KMS-11 (cell line): Measurements from ENCODE around the gene MACROD2.

Experiments used
- H2AFZ ChIP-seq: fragments of 200-600 bp; sonication (generic); 2 replicates; pipeline ENCODE4 v1.6.1; 2016; ENCODE audit warnings: antibody characterized with exemption, mixed run types, low read depth
- H3K27ac ChIP-seq: fragments of 200-600 bp; sonication (generic); 2 replicates; pipeline ENCODE4 v1.6.1; 2016; ENCODE audit warnings: mild to moderate bottlenecking, mixed run types
- H3K27me3 ChIP-seq: fragments of 200-600 bp; sonication (generic); 2 replicates; pipeline ENCODE4 v1.6.1; 2017; ENCODE audit warnings: mild to moderate bottlenecking, low read depth, mixed run types, moderate library complexity; ENCODE audit not compliant: insufficient read depth
- H3K36me3 ChIP-seq: fragments of 200-600 bp; sonication (generic); 2 replicates; pipeline ENCODE4 v1.6.1; 2017; ENCODE audit warnings: mild to moderate bottlenecking, mixed run types; ENCODE audit not compliant: insufficient read depth
- H3K4me1 ChIP-seq: fragments of 200-600 bp; sonication (generic); 2 replicates; pipeline ENCODE4 v1.6.1; 2016; ENCODE audit warnings: mild to moderate bottlenecking, low read depth, mixed run types; ENCODE audit not compliant: poor library complexity, severe bottlenecking
- H3K4me2 ChIP-seq: fragments of 200-600 bp; sonication (generic); 2 replicates; pipeline ENCODE4 v1.7.0; 2016; ENCODE audit warnings: mild to moderate bottlenecking, mixed run types
- H3K4me3 ChIP-seq: fragments of 200-600 bp; sonication (generic); IDR thresholded peaks from 2 replicates; pipeline ENCODE4 v1.6.1; 2017; ENCODE audit warnings: low read depth, low read length, mixed read lengths; ENCODE audit not compliant: insufficient read depth
- H3K79me2 ChIP-seq: fragments of 200-600 bp; sonication (generic); 2 replicates; pipeline ENCODE4 v1.6.1; 2016; ENCODE audit warnings: low read depth, mixed run types; ENCODE audit not compliant: insufficient read depth
- H3K9ac ChIP-seq: fragments of 200-600 bp; sonication (generic); 2 replicates; pipeline ENCODE4 v1.6.1; 2016; ENCODE audit warnings: mild to moderate bottlenecking, mixed run types
- H4K20me1 ChIP-seq: fragments of 200-600 bp; sonication (generic); 2 replicates; pipeline ENCODE4 v1.6.1; 2016; ENCODE audit warnings: mild to moderate bottlenecking, mixed run types; ENCODE audit not compliant: insufficient read depth
- CTCF ChIP-seq: fragments of 200-600 bp; sonication (generic); conservative IDR thresholded peaks from 2 replicates; pipeline ENCODE4 v1.6.1; 2017; ENCODE audit warnings: low read depth, mild to moderate bottlenecking, antibody characterized with exemption, low read length, moderate library complexity, mixed read lengths

The MACROD2 gene

GRCh38 chr20:15253431-15253830 lies 1258.1 kb downstream of the MACROD2 start:
- Histone ChIP-seq H3K4me2 (no peak overlapping the region), H3K36me3 (no peaks in the 10 kb centered on the region), H3K9ac (no peak overlapping the region), H3K79me2 (no peaks in the 10 kb centered on the region), H3K4me3 (no peak overlapping the region), H4K20me1 (no peaks in the 10 kb centered on the region), H3K27me3 (no peaks in the 10 kb centered on the region), H3K4me1 (no peaks in the 10 kb centered on the region), H3K27ac (no peak overlapping the region), H2AFZ (no peak overlapping the region)
- TF ChIP-seq CTCF = no peak

DNA sequence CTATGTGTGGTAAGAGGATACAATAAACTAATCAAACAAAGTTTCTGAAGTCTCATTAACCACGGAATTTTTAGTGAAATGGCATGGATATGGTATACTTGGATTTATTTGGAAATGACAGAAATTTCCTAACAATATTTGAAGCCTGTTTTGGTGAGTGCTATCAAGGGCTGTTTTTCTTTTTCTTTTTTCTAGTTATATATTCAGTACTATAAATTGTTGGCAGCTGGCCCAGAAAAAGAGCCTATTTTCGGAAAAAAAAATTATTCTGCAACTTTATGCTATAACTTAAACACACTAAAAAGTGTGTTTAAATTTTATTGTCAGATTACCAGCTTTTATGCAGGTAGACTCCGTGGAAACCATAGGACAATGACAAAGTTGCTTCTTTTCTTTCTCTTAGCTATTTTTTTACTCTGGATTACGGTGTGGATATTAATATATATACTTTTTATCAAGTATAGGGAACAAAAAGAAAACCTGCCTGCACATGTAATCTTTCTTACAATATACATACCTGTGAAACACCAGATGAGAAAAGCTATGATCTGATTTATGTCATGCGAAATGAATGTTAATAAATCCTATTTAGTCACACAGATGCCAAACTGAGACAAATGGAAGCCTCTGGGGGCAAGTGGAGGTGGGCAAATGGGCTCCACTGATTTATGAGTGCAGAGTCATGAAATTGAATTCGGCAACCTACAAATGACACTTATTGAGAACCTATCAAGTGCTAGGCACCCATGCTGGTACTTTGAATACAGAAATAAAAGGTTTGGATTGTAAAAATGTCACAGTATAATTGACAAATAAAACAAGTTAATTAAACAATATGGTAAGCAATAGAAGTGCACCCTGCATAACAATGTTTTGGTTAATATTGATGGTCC lies 1261.6 kb downstream of the MACROD2 start:
- no peaks in the 10 kb centered on the region for H3K27me3 ChIP-seq
- H2AFZ ChIP-seq = no peak overlapping the region

GRCh38 chr20:15257569-15257870 lies 1262.2 kb downstream of the MACROD2 start:
- no peak for TF ChIP-seq CTCF
- Histone ChIP-seq H3K4me3 (no peak overlapping the region), H3K4me2 (no peak overlapping the region), H3K36me3 (no peaks in the 10 kb centered on the region), H3K4me1 (no peaks in the 10 kb centered on the region), H3K79me2 (no peaks in the 10 kb centered on the region), H4K20me1 (no peaks in the 10 kb centered on the region), H3K27ac (no peak overlapping the region), H3K9ac (no peak overlapping the region), H3K27me3 (no peaks in the 10 kb centered on the region), H2AFZ (no peak overlapping the region)

More for the DNA sequence above, 1261.6 kb downstream of the MACROD2 start:
- H3K4me2 ChIP-seq = no peak overlapping the region
- no peaks in the 10 kb centered on the region for H4K20me1 ChIP-seq
- no peak overlapping the region for H3K4me3 ChIP-seq
- no peak overlapping the region for H3K9ac ChIP-seq
- no peaks in the 10 kb centered on the region for H3K4me1 ChIP-seq
- H3K27ac ChIP-seq = no peak overlapping the region
- no peaks in the 10 kb centered on the region for H3K79me2 ChIP-seq
- no peaks in the 10 kb centered on the region for H3K36me3 ChIP-seq
- no peak for TF ChIP-seq CTCF

- H3K4me2 ChIP-seq = no peak overlapping the region
- H3K4me3 ChIP-seq = no peak overlapping the region
- H3K9ac ChIP-seq = no peak overlapping the region
- H3K4me1 ChIP-seq = no peaks in the 10 kb centered on the region
- no peaks in the 10 kb centered on the region for H4K20me1 ChIP-seq
- no peak for TF ChIP-seq CTCF
- no peak overlapping the region for H3K27ac ChIP-seq
- no peaks in the 10 kb centered on the region for H3K79me2 ChIP-seq
- no peaks in the 10 kb centered on the region for H3K36me3 ChIP-seq
- H2AFZ ChIP-seq = no peak overlapping the region
- no peaks in the 10 kb centered on the region for H3K27me3 ChIP-seq
Measured at GRCh38 chr20:15265581-15266309, 1270.4 kb downstream of the MACROD2 start.
